Peyer's patch (tissue), 4 donors: ENCODE data around the gene EIF4E2. TPM values are rescaled to one million over a fixed set of nuclear protein-coding genes. Genes with fewer than 3 reads are reported as not detected.
"Not testable (repeated sequence)": the region's sequence is repeated elsewhere in the genome, so short reads cannot be mapped to it uniquely, and the experiment has no call there.

Experiments
- DNase-seq, 3 donors: peaks; one replicate each; pipeline ENCODE4 v3.0.0-alpha.2; 2017 to 2019
- H3K27ac ChIP-seq, 4 donors: fragments of 200-600 bp; sonication (generic); one replicate each; pipeline ENCODE4 v1.5.1; 2016 to 2019
- H3K27me3 ChIP-seq, 2 donors: fragments of 200-600 bp; sonication (generic); one replicate each; pipeline ENCODE4 v1.5.1; 2019
- H3K36me3 ChIP-seq, 3 donors: fragments of 200-600 bp; sonication (generic); one replicate each; pipeline ENCODE4 v1.5.1; 2016 to 2019
- H3K4me1 ChIP-seq, 4 donors: fragments of 200-600 bp; sonication (generic); one replicate each; pipeline ENCODE4 v1.5.1; 2016 to 2019
- H3K4me3 ChIP-seq, 4 donors: fragments of 200-600 bp; sonication (generic); 1 replicate in 3 of 4; 2 replicates in 1 of 4; pipeline ENCODE4 v1.5.1; 2016 to 2019; ENCODE audit warnings: mild to moderate bottlenecking in 1 of 4
- H3K9me3 ChIP-seq, 4 donors: fragments of 200-600 bp; sonication (generic); one replicate each; pipeline ENCODE4 v1.5.1; 2016 to 2019; ENCODE audit warnings: mild to moderate bottlenecking in 1 of 4
- CTCF ChIP-seq, 6 experiments: fragments of 450-650 bp in 4 of 6; fragments of 200-600 bp in 2 of 6; sonication (generic) in 1 of 6; IDR thresholded peaks; one replicate each; pipeline ENCODE4 v1.5.1; 2017 to 2019; ENCODE audit warnings: antibody characterized with exemption in 6 of 6, mild to moderate bottlenecking in 3 of 6, moderate library complexity in 1 of 6
- POLR2A ChIP-seq, 2 donors: fragments of 450-650 bp; IDR thresholded peaks; one replicate each; pipeline ENCODE4 v1.5.1; 2017; ENCODE audit warnings: antibody characterized with exemption in 2 of 2, mild to moderate bottlenecking in 2 of 2, moderate library complexity in 2 of 2
- total RNA-seq, 4 donors: library from RNA; depleted of rRNA; stranded (reverse); fragments of >200 nt; gene quantifications; one replicate each; pipeline ENCODE4 v1.1.0, GENCODE V29; 2016

The EIF4E2 gene
- total RNA-seq, 4 donors from 2014 or later: 33.0 to 51.8 (median 44.1) TPM

- no peak for DNase-seq
- Histone ChIP-seq H3K4me1 (no peaks in the 10 kb centered on the region), H3K9me3 (no peaks in the 10 kb centered on the region), H3K4me3 (no peak overlapping the region), H3K27me3 (no peaks in the 10 kb centered on the region), H3K36me3 (peaks cover 0 to 84% (median 4%) of the 10 kb centered on the region in 3 donors), H3K27ac (no peak overlapping the region)
- TF ChIP-seq POLR2A (IDR thresholded peaks at IDR 0.05) (no peak), CTCF (IDR thresholded peaks at IDR 0.05) (no peak)
Measured at GRCh38 chr2:232568161-232568560, 17.7 kb downstream of the EIF4E2 start.

GRCh38 chr2:232569541-232569940 is 19.1 kb downstream of the EIF4E2 start:
- H3K27ac ChIP-seq: no peak overlapping the region
- peaks cover 0 to 76% (median 2%) of the 10 kb centered on the region in 3 donors for H3K36me3 ChIP-seq
- no peaks in the 10 kb centered on the region for H3K27me3 ChIP-seq
- H3K9me3 ChIP-seq: no peaks in the 10 kb centered on the region
- no peaks in the 10 kb centered on the region for H3K4me1 ChIP-seq
- no peak for DNase-seq
- TF ChIP-seq POLR2A (IDR thresholded peaks at IDR 0.05): no peak
- TF ChIP-seq CTCF (IDR thresholded peaks at IDR 0.05): no peak
- no peak overlapping the region for H3K4me3 ChIP-seq

DNA sequence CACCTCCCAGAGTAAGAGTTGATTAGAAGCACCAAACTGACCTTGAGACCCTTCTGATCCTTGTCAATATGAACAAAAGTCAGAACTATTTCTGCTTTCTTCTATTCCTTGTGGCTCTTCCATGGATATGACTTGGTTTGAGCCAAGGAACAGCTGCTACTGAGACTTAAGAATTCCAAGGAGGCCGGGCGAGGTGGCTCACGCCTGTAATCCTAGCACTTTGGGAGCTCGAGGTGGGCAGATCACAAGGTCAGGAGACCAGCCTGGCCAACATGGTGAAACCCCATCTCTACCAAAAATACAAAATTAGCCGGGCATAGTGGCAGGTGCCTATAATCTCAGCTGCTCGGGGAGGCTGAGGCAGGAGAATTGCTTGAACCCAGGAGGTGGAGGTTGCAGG is 20.0 kb downstream of the EIF4E2 start:
- not testable (repeated sequence) for DNase-seq, H3K27me3 ChIP-seq, H3K4me1 ChIP-seq, H3K27ac ChIP-seq, H3K9me3 ChIP-seq, H3K4me3 ChIP-seq
- H3K36me3 ChIP-seq: peaks cover 0 to 73% (median 0%) of the 10 kb centered on the region in 3 donors

DNA sequence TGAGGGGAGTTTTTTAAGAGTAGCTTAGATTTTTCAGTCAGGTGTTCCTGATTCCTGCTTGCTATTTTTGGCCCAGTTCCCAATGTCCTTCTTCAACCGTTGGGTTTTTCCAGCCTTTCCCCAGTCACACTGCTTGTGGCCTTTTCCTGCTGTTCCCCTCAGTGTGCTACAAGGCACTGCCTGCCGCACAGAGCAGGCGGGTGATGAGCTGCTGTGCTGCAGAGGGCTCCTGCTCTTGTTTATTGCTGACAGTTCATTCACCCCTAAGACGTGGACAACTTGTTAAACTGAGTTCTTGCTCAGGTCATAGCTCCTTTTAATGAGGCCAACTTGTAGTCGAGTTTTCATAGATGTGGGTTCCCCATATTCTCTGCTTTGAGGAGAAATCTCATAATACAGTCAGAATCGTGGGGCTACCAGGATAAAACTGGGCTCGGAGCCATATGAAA is 20.6 kb downstream of the EIF4E2 start:
- Histone ChIP-seq H3K27me3 (no peaks in the 10 kb centered on the region), H3K27ac (no peak overlapping the region), H3K36me3 (peaks cover 0 to 68% (median 0%) of the 10 kb centered on the region in 3 donors), H3K9me3 (no peaks in the 10 kb centered on the region), H3K4me1 (no peaks in the 10 kb centered on the region), H3K4me3 (no peak overlapping the region)
- no peak for TF ChIP-seq POLR2A (IDR thresholded peaks at IDR 0.05)
- no peak for DNase-seq

DNA sequence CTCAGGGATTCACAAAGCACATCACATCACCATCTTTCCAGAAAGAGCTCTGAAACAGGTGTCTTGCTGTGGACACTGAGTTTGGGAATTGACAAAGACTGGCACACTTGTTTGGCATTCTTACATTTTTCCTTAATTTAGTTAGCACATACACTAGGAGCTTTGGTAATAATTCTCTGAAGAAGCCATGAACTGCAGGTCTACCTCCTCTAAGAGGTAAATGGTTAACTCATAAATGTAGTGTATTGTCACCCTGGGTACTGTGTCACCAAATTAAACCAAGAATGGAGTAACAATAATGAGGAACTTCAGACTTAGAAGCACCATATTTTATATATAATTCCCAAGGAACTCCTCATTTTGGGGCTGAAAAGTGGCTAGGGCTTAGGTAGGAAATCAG is 22.6 kb downstream of the EIF4E2 start:
- H3K36me3 ChIP-seq: peaks cover 0 to 48% (median 0%) of the 10 kb centered on the region in 3 donors
- no peaks in the 10 kb centered on the region for H3K9me3 ChIP-seq
- H3K4me1 ChIP-seq: no peaks in the 10 kb centered on the region
- no peak for TF ChIP-seq CTCF (IDR thresholded peaks at IDR 0.05)
- no peak for TF ChIP-seq POLR2A (IDR thresholded peaks at IDR 0.05)
- peak overlapping the region in 1 of 4 donors; percentile 7 for H3K27ac ChIP-seq
- DNase-seq: no peak
- H3K4me3 ChIP-seq: no peak overlapping the region
- H3K27me3 ChIP-seq: no peaks in the 10 kb centered on the region

DNA sequence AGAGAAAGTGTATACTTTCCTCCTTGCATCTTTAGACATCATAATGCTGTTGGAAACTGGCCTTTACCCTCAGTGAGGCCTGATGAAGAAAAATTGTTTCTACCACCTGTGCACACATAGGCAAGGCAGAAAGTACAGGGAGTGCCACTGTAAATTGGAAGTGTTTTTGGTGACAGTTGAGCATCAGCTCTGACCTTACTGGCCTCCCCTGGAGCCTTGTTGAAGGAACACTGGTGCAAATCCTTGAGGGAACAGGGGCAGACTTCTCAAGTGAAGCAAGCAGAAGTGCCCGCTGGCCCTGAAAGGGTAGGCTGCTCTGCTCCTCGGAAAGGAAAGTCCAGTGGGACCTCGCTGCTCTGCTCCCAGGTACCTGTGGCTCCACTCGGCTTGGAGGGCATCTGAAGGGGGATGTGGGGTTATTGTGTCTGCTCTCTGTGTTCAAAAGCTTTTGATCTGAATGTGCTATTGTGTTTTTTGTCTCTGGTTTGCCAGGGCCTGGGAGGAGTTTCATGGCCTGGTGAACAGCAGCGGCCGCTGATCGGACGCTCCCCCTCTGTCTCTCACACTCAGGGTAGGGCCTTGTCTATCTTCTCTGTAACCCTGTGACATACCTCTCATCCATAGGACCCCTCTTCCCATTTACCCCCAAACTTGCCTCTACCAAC is 23.4 kb downstream of the EIF4E2 start:
- no peaks in the 10 kb centered on the region for H3K4me1 ChIP-seq
- H3K9me3 ChIP-seq: no peaks in the 10 kb centered on the region
- H3K36me3 ChIP-seq: peaks cover 0 to 40% (median 0%) of the 10 kb centered on the region in 3 donors
- no peaks in the 10 kb centered on the region for H3K27me3 ChIP-seq
- H3K27ac ChIP-seq: peak overlapping the region in 1 of 4 donors; percentile 37
- DNase-seq: no peak
- no peak for TF ChIP-seq CTCF (IDR thresholded peaks at IDR 0.05)
- no peak for TF ChIP-seq POLR2A (IDR thresholded peaks at IDR 0.05)
- no peak overlapping the region for H3K4me3 ChIP-seq
